HepG2 (cell line): ENCODE measurements around the gene EEF1AKMT1. TPM values are rescaled to one million over a fixed set of nuclear protein-coding genes. Genes with fewer than 3 reads are reported as not detected.

Experiments
- ELF1 ChIP-seq: sonication (generic); formaldehyde crosslinking; IDR thresholded peaks from 2 replicates; pipeline ENCODE4 v1.4.0; 2020; ENCODE audit warnings: missing genetic modification reagents
- MTF1 ChIP-seq: sonication (generic); formaldehyde crosslinking; IDR thresholded peaks from 2 replicates; pipeline ENCODE4 v1.5.0; 2020; ENCODE audit warnings: missing genetic modification reagents
- POLR2A ChIP-seq, 2 experiments: IDR thresholded peaks; 2 replicates each; pipeline ENCODE4 v1.6.1; 2011; ENCODE audit warnings: low read depth in 2 of 2, low read length in 2 of 2, mild to moderate bottlenecking in 1 of 2, moderate library complexity in 1 of 2; ENCODE audit not compliant: insufficient read depth in 1 of 2
- ZHX2 ChIP-seq, 2 experiments: sonication (generic) in 1 of 2; formaldehyde crosslinking in 1 of 2; IDR thresholded peaks; 2 replicates each; pipeline versions ENCODE4 v1.6.1 to v1.9.0; 2014 to 2022; ENCODE audit warnings: antibody characterized with exemption in 1 of 2, borderline replicate concordance in 1 of 2, inconsistent platforms in 1 of 2, low read depth in 1 of 2, missing genetic modification reagents in 1 of 2
- ZKSCAN1 ChIP-seq: fragments of 150-350 bp; IDR thresholded peaks from 2 replicates; pipeline ENCODE4 v1.6.1; 2014; ENCODE audit warnings: low read length
- ZNF549 ChIP-seq: sonication (generic); formaldehyde crosslinking; IDR thresholded peaks from 2 replicates; pipeline ENCODE4 v1.5.0; 2020; ENCODE audit warnings: missing genetic modification reagents
- ZNF770 ChIP-seq: sonication (generic); formaldehyde crosslinking; IDR thresholded peaks from 2 replicates; pipeline ENCODE4 v1.5.0; 2020; ENCODE audit warnings: mild to moderate bottlenecking, missing genetic modification reagents
- polyA plus RNA-seq, 8 experiments: library from polyadenylated mRNA; depleted of rRNA in 3 of 8; stranded (reverse) in 7 of 8; unstranded in 1 of 8; fragments of >200 nt; fragmentation: Illumina TruSeq in 4 of 8; extraction: Trizol in 4 of 8; gene quantifications; 2 replicates each; pipeline versions ENCODE4 v1.2.1 to v1.2.3, GENCODE V29; 2011 to 2016; ENCODE audit warnings: low read depth in 4 of 8, missing spikeins in 1 of 8, mixed read lengths in 1 of 8; ENCODE audit not compliant: insufficient read depth in 1 of 8
- total RNA-seq, 5 experiments: library from RNA; depleted of rRNA; stranded (reverse); fragments of >200 nt; fragmentation: Illumina TruSeq; extraction: Trizol; gene quantifications; 2 replicates each; pipeline ENCODE4 v1.2.3, GENCODE V29; 2016; ENCODE audit warnings: low read depth in 1 of 5

EEF1AKMT1 gene
- total and polyA plus RNA-seq, 2 of the 13 experiments (the other 11 are each of a cell fraction or from before 2014, with no cell fraction given), result 6.0 to 16.1 TPM

GRCh38 chr13:20769091-20769490 is 4.7 kb downstream of the EEF1AKMT1 start (continued):
- TF ChIP-seq ZHX2 (IDR thresholded peaks at IDR 0.05; ENCODE audit: low read depth) (no peak), ZHX2 (CRISPR knock-in tag; IDR thresholded peaks at IDR 0.05; ENCODE audit: borderline replicate concordance) (no peak), POLR2A (IDR thresholded peaks at IDR 0.05; ENCODE audit: insufficient read depth in 1 of 2, low read depth in 2 of 2, low read length in 2 of 2) (no peak), ELF1 (CRISPR knock-in tag) (no peak), ZKSCAN1 (no peak), ZNF770 (CRISPR knock-in tag) (no peak), MTF1 (CRISPR knock-in tag) (no peak), ZNF549 (no peak)
